HS-27A (cell line): ENCODE data around the gene NECAB2.

Source experiments
- DNase-seq: peaks from one replicate; pipeline ENCODE4 v3.0.0-alpha.2; 2012; ENCODE audit warnings: low read depth, missing footprints

The NECAB2 gene

GRCh38 chr16:84026606-84027005, 58.6 kb downstream of the NECAB2 start:
- no peak for DNase-seq

DNA sequence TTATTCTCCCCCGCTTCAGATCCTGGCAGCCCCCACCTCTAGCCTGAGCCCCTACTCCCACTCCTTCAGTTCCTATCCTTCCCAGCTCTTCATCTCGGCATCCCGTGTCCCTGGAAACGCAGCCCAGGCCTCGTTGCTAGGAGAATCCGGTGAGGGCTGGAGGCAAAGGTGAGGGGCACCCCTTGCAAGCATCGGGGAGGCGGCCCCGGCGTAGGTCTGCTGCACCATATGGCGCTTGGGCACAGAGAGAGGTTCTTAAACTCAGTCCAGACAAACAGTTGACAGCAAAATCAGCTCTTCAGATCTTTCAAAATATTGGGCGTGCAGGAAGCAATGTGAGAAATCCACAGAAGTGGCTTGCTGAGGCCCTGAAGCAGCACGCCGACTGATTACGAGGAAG, 59.6 kb downstream of the NECAB2 start:
- no peak for DNase-seq

- no peak for DNase-seq
Measured at GRCh38 chr16:84029297-84030047, 61.4 kb downstream of the NECAB2 start.

DNA sequence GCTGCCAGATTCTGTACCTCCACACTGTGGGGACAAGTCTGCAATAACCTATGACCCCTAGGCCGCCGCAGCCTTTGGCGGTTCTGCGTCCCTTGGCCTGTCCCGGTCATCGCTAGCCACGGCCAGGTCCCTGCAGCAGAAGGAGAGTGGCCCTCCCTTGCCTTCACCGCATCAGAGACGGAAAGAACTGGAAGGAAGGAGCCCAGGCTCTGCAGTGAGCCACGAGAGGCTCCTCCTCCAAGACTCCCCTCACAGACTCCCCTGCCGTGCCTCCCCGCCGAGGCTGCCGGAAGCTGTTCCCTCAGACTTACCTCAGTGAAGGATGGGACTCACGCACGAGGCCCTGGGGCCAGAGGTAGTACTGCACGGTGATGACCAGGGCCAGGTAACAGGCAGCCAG, 63.5 kb downstream of the NECAB2 start:
- no peak for DNase-seq

DNA sequence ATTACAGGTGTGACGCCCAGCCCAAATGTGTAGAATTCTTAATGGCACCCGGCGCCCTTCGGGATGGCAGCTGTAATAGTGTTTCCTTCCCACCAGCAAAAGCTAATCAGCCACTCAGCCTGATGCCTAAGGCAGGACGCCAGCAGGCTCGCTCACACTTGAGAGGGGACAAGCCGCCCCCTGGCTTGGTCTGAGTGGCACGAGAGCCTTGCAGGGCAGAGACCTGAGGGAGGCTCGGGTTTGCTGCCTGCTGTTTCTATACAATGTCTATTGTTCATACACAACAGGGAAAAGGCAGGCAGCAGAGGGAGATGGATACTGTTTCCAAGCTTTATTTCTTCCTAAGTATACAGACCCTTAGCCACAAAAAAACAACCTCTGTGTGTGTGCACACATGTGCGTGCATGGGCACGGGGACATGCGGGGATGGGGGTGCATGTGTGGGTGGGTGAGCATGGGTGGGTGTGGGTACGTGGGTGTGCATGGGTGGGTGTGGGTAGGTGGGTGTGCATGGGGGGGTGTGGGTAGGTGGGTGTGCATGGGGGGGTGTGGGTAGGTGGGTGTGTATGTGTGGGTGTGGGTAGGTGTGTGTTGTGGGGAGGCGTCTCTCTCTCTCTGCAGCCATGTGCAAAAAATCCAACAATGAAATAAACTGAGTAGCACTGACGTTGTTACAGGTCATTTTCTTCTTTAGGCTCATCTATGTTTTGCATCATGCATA, 64.6 kb downstream of the NECAB2 start:
- no peak for DNase-seq

DNA sequence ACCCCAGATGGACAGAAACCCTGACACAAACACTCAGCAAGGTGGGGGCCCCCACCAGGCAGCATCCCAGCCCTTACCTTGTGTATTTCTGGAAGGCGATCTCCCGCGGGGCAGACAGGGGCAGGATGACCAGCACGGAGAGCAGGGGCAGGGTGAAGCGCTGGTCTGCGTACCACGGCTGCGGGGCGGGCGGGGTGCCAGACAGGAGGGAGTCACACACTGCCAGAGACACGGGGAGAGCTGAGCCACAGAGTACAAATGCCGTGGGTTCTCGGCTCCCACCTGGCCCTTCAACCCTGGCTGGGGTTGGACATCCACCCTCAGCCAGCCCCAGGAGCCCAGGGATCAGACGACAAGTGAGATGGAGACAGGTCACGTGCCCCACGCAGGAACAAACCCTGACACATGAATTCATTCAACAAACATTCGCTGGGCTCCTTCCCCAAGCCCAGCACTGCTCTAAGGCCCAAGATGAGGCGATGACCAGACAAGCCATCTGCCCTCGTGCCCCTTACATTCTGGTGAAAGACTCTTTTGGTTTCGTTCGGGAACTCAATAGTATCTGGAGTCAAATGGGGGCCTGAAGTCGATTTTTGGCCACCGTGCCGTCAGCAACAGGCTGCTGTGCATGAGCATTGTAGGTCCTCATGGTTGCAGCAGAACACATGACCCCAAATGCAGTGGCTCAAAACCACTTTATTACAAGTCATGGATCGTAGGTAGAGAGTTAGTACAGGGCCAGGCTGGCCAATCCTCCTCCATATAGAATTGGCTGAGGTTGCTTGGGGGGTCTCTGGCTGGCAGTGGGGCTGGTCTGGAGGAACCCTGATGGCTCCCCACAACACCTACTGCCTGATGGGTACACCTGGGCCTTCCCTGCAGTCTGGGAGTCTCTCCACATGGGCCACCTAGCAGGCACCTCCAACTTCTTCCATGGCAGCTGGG, 65.5 kb downstream of the NECAB2 start:
- DNase-seq: no peak

GRCh38 chr16:84034516-84034915, 66.5 kb downstream of the NECAB2 start:
- no peak for DNase-seq

DNA sequence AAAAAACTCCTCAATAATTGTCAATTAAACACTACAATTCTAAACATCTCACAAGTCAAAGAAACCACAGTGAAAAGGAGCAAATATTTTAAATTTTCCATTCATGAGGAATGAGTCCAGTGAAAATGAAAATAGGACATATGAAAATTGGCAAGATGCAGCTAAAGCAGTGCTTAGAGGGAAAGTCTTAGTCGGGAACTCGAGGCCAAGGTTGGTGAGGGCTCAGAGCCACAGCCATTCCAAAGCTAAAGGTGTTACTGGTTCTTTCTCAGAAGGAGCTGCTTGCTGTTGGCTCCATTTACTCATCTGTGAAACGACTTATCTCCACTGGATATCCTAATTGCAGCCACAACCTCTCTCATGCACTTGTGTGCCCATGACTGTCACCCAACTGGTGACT, 68.1 kb downstream of the NECAB2 start:
- DNase-seq: no peak

DNA sequence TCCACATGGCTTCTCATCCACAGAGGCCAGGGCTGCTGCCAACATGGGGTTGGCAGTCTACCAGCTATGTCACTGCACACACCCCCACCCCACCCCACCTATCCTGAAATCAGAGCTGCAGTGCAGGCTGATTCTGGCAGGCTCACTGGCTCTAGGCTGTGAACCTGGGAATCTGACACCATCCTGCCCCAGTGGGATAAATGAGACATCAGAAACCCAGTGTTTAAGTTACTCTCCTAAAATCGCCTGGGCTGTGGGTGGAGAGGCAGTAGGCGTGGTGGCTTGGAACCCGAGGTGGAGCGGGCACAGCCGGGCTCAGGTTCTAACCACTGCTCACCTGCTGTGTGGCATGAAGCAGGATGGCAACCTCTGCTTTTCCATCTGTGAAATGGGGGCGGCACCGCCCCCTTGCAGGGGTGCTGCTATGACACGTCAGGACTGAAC, 69.0 kb downstream of the NECAB2 start:
- no peak for DNase-seq

- DNase-seq: no peak
Measured at GRCh38 chr16:84038469-84038868, 70.4 kb downstream of the NECAB2 start.

GRCh38 chr16:84039696-84040095, 71.7 kb downstream of the NECAB2 start:
- DNase-seq: no peak

- no peak for DNase-seq
Measured at GRCh38 chr16:84040226-84040822, 72.3 kb downstream of the NECAB2 start.

DNA sequence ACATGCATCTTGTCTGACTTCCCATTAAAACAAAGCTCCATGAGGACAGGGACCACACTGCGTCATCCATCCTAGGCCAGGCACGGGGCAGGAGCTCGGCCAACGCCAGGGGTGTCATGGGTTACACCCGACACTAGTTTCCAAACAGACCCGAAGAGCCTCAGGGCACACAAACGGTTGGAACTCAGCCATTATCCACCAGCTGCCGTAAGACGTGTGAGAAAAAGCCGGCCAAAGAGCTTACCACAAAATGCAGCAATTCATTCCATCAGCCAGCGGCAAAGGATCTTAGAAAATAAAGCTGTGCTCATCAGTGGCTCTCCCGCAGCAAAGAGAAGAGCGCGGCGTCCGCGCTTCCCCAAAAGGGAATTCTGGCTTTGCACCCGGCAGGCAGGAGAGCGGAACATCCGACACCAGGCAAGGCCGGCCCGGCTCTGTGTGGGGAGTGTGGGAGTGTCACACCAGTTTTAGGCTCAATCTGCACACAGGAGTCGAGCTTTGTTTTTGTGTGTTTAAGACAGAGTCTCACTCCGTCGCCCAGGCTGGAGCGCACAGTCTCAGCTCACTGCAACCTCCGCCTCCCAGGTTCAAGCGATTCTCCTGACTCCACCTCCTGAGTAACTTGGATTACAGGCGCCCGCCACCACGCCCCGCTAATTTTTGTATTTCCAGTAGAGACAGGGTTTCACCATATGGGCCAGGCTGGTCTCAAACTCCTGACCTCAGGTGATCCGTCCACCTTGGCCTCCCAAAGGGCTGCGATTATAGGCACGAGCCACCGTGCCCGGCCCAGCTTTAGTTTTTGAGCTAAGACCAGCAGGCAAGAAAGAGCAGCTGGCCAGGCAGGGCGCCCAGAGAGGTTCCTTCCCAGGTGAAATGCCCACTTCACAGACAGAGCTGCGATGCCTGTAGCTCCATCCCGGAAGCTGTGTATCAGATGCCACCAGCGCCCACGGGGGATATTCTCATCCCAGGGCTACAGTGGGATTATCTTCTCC, 73.1 kb downstream of the NECAB2 start:
- DNase-seq: no peak

DNA sequence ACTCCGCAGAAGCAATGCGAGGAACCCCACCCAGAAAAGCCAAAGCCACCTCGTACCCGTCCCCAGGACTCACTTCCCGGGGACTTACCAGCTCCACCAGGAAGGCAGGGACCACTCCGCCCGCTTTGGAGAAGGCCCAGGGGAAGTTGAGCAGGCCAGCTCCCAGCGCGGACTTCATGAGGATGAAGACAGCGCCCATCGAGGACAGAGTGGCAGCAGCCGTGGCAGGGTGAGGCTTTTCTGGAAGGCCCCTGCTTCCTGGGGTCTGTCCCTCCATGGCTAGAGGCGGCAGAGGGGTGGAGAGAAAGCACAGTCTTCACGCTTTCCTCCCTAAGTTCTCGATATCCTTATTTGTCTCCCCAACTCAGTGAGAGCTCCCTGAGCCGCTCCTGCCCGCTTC, 73.8 kb downstream of the NECAB2 start:
- no peak for DNase-seq

- DNase-seq: no peak
Measured at GRCh38 chr16:84042308-84042878, 74.3 kb downstream of the NECAB2 start, which contains the start of gene SLC38A8. SLC38A8 (minus strand) TSS chr16:84042795; CDS start chr16:84042157, 638 bp downstream.

DNA sequence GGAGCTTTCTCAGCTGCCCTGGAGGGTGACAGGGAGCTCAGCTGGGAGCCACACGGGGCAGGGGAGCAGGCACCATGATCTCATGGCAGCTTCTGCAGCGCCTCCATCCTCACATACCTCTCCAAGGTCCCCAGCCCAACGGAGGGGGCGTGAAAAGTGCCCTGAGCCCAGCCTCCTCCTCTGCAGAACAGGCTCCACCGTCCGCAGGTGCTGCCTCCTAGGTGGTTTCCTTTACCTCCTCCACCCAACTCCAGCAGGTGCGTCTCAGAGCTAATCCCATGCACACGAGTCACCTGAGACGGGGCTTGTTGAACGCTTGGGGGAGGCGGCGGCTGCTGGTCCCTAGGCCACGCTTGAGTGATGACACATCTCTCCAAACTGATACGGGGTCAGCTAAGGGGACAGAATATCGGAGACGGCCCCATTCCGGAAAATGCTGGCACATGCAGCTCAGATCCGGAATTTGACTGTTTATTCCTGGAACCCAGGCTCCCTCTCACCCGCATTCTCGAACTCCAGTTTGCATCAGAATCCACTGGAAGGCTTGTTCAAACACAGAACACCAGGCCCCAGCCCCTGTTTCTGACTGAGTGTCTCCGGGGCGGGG, 74.9 kb downstream of the NECAB2 start:
- DNase-seq: no peak

DNA sequence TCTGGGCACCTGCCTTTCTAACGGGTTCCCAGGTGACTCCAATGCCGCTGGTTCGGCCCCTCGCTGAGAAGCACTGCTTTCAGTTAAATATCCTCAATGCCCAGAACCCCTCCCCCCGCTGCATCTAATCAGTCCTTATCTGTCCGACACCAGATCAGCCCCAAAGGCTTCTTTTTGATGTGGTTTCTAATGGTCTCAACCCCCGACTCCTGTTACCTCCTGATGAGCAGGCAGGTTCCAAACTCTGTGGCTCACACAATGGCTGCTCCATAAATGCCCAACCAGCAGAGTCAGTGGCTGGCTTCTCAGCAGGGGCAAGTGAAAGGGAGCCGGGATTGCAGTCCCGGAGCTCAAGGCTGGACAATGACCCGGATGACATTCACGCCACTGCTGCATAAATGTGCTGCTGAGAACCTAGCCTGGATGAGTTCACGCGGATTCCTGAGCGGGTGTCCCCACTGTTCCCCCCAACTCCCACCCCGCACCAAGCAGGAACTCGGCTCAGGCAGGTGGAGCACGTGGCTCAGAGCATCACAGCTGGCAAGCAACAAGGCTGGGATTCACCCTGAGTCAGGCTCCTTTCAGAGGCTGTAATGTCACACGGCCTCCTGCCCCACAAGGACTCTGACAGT, 75.6 kb downstream of the NECAB2 start:
- DNase-seq: no peak

DNA sequence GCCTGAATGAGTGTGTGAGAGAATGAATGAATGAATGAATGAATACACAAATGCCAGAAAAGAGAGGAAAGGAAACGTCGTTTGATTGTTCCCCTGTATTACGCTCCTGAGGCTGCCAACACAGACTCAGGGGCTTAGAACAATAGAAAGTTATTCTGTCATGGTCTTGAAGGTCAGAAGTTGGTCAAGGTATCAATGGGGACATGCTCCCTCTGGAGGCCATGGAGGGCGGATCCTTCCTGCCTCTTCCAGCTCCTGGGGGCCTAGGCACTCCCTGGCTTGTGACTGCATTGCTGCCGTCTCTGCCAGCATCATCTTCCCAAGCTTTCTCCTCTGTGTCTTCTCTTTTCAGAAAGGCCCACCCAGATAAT, 76.1 kb downstream of the NECAB2 start:
- no peak for DNase-seq

GRCh38 chr16:84045001-84045817, 77.2 kb downstream of the NECAB2 start:
- DNase-seq: no peak
